ENCODE measurements around the gene ZC2HC1B.
A peak's percentile ranks its signal among the peaks of the same experiment; 100 is the strongest.

ZC2HC1B gene

DNA sequence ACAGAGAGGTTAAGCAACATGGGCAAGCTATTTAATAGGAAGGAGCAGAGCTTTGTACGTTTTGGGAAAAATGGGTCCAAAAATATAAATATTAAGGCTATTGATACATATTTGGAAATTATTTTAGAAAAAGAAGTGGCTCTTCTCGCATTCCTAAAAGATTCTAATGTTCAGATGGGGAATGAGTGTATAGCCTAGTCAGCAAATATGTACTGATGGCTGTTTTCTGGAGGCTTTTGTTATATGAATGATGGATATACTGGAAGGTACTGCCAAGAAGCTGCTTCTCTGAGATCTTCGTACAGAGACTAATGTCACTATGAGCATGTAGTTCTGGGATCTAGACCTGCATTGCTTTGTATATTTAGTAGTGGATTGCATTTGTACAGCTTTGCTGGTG, 72.1 kb downstream of the ZC2HC1B start:
- no peak for DNase-seq

- DNase-seq: no peak
Observed at GRCh38 chr6:143936778-143937667, 72.7 kb downstream of the ZC2HC1B start.

DNA sequence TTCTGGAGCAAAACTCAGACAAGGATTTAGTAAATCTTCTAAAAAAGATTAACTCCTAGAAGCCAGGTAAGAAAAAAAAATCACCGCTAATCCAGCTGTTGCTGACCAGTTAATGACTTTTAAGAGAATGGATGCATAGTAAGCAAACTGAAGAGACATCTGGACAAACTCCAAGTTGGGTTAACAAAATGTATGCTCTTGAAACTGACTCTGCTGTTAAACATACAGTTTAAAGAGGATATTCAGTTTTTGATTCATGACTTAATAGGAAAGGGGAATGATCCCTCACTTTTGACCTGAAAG, 73.3 kb downstream of the ZC2HC1B start:
- DNase-seq: no peak

DNA sequence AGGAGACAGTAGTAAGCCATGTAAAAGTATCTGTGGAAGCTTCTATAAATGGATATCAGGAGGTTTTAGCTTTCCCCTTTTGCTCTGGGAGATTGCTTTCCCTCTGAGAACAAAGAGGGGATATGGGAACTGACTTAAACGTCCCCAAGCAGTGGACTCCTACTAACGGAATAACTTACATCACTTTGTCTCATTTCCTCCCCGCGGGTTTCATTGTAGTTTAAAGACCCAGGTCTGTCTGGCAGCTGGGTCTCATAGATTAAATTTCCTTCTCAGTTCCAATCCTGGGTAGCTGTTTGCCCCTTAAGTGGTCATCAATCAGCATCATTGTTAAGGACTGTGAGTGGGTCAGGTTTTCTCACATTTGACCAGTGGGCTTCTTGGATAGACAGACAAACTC, 75.1 kb downstream of the ZC2HC1B start:
- DNase-seq: no peak

GRCh38 chr6:143940011-143940597, 75.8 kb downstream of the ZC2HC1B start:
- DNase-seq: peak; percentile 53

DNA sequence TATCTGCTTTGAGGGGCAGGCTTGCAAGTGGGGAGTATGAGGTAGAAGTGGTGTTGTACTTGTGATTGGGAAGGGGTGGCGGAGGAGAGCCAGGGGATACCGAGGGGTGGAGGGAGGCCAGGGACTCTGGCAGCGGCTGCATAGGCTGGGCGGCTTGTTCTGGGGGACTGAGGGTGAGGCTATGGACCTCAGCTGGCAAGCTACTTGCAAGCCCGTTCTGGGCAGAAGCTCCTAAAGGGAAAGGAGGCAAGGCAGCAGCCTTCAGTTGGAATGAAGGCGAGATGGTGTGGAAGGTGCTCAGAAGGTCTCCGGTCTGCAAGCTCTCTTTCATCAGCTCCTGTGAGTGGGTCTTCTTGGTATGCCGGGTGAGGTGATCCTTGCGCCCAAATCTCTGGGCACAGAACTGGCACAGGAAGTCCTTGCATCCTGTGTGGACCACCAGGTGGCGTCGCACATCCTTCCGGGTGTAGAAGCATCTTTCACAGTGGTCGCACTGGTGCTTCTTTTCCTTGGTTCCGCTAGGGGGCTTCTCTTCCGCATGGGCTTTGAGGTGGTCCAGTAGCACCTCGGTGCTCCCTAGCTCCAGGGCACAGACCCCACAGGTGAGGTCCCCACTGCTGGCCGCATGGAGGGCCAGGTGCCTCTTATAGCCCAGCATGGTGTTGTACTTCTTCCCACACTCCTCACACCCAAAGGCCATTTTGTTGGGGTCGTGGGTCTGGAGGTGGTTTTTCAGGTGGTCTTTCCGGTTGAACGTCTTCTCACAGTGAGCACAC, 77.8 kb downstream of the ZC2HC1B start:
- peak; percentile 52 for DNase-seq

- no peak for DNase-seq
Observed at GRCh38 chr6:143948208-143948607, 83.9 kb downstream of the ZC2HC1B start.

DNA sequence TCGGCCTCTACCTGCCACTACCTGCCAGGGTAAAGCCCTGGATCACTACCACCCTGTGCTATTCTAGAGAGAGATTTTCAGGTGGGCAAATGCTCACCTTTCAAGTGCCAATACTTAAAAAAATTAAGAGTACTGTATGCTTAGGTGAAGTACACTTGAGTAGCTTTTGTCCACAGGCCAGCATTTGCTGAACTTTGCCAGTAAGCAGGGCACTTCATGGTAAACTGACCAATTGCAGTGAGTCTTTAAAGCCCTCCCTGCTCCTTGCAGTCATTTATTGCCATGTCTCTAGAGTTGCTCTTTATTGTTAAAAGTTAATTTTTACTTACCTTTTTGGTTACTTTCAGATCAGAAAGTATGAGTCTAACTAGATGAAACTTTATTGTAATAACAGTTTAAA, 85.3 kb downstream of the ZC2HC1B start:
- no peak for DNase-seq

- no peak for DNase-seq
Observed at GRCh38 chr6:143949962-143950361, 85.7 kb downstream of the ZC2HC1B start.

DNA sequence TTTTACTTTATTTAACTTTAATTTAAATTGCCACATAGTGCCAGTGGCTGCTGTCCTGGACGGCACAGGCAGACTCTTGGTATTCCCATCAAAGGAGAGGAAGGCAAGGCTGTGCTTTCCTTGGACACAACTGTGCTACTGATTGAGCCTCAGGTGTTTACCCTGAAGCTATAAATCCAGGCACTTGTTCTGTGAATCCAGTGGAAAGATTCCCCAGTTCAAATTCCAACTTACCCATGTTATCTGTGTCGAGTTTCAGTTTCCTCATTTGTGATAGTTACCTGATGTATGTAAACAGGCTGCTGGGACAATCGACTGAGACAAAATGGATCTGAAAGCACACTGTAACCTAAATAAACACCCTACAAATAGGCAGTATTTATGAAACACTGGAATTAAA, 86.6 kb downstream of the ZC2HC1B start:
- no peak for DNase-seq

GRCh38 chr6:143952060-143952778, 87.9 kb downstream of the ZC2HC1B start:
- DNase-seq: no peak

- DNase-seq: no peak
Observed at GRCh38 chr6:143952947-143953701, 88.8 kb downstream of the ZC2HC1B start.

- DNase-seq: no peak
Observed at GRCh38 chr6:143953922-143954321, 89.6 kb downstream of the ZC2HC1B start.

GRCh38 chr6:143955971-143956370, 91.7 kb downstream of the ZC2HC1B start:
- no peak for DNase-seq

DNA sequence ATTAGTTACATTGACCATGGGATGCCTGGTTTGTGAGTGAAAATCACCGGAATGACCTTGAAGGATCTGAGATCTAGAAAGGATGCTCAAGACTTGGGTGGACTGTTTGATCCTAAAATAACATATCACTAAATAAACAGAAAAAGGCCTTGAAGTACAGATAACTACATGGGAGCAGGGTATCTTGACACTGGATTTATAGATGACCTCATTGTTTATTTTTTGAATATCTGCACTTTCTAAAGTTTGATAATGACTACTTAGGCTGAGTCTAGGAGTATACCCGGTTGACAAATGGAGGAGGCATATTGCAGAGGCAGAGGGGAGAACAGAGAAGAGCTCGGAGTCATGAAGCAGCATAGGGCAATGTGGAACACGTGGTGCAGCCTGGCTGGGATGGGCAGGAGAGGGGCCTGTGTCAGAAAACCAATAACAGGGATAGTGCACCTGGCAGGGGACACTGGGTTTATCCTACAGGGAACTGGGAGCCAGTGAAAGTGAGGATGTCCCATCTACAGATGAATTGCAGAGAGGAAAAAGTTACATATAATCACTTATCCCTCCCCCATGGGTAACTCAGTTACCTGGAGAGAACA, 93.5 kb downstream of the ZC2HC1B start:
- no peak for DNase-seq

DNA sequence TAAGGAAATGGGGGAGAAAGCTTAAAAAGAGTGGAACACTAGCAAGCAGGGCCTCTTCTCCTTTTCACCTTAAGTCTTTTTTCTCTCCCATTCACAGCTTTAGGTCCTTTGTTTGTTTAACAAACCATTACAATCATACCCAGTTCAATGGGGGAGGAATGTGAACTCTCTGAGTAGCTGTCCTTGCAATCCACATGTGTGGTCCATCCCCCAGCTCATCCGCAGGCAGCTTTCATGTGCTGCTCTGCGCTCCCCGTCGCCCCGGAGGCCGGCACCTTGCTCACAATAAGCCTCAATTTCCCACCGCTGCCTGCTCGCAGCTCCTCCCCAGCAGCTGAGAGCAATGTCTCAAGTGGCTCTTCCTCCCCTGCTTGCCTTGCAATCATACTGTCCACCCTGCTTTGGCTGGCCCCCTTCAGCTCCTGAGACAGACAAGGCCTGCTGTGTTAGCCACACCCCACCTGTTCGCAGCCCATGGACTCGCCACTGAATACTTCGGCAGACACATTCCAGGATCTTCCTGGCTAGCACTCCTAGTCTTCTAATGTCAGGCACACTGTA, 94.6 kb downstream of the ZC2HC1B start:
- no peak for DNase-seq

DNA sequence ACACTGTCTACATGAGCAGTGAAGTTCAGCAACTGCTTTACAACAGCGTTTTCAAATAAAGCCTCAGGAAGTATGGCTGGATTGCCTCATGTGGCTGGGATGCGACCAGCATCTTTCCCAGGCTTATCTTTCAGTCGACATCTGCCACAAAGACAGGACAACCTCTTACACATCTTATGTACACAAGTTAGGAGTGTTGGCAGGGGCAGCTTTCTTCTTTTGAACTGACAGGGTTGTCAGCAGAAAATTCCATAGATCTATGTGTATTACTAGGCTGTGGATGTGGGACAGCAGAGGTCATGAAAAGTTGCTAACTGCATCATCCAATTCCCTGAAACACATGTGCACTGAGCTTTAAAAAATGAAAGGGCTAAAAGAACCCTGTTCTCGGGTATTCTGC, 95.7 kb downstream of the ZC2HC1B start:
- no peak for DNase-seq

- no peak for DNase-seq
Observed at GRCh38 chr6:143961066-143961465, 96.8 kb downstream of the ZC2HC1B start.

GRCh38 chr6:143961886-143962878, 97.9 kb downstream of the ZC2HC1B start:
- DNase-seq: no peak

DNA sequence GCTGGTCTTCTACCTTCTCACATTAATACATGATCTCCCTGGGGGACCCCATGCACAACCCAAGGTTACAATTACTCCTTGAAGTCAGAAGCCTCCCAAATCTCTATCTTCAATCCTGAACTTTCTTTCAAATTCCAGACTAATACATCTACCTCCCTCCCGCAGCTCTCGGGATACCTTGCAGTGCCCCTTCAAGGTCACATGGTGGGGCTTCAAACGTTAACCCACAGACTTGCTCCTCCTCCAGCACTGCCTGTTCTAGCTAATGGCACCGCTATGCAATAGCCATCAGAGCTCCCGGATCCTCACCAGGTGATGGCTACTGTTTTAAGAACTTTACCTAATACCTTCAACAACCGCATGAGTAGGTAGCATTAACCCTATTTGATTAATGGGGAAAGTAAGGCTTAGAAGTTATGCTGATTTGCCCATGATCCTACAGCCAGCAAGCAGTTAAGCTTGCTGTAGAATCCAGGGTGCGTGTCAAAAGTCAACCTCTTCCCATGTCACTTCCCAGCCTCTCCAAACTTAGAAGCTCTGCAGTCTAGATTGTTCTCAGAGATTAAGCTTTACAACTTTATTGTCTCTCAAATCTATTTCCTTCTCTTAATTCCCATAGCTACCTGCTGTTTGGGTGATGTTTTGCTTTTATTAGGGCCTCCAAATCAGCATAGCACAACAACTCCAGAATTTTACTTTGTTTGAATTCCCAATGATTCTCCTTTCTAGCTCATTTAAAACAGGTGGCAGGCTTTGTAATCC, 99.1 kb downstream of the ZC2HC1B start:
- DNase-seq: no peak

Measured in stimulated activated CD4-positive, alpha-beta T cell treated with anti-CD3 and anti-CD28 coated beads, Interleukin-4, amount 100 ng/mL, for 24 hours (primary cell).